Activated naive CD4-positive, alpha-beta T cell (primary cell): ENCODE measurements around the gene UBE3D.
"Not testable (repeated sequence)": the region's sequence is repeated elsewhere in the genome, so short reads cannot be mapped to it uniquely, and the experiment has no call there.

Source experiments
- DNase-seq, 4 experiments: peaks; one replicate each; lab custom pipeline; 2025; lab: John Stamatoyannopoulos, UW

Gene UBE3D

DNA sequence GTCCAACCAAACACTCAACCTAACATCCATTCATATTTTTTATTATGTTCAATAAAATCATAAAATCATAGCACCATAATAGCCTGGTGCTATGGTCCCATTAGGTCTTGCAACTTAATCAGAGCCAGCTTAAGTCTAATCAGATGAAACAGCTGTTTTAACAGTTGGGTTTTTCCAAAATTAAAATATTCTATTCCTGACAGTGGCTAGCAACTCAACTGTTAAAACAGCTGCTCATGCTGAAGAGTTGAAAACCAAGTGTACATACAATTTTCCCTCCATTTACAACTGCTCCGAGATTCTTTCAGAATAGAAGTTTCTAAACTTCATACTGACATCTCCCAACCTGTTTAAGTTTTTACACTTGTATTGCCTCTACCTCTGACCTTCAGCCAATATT lies 89.5 kb downstream of the UBE3D start:
- no peak for DNase-seq

DNA sequence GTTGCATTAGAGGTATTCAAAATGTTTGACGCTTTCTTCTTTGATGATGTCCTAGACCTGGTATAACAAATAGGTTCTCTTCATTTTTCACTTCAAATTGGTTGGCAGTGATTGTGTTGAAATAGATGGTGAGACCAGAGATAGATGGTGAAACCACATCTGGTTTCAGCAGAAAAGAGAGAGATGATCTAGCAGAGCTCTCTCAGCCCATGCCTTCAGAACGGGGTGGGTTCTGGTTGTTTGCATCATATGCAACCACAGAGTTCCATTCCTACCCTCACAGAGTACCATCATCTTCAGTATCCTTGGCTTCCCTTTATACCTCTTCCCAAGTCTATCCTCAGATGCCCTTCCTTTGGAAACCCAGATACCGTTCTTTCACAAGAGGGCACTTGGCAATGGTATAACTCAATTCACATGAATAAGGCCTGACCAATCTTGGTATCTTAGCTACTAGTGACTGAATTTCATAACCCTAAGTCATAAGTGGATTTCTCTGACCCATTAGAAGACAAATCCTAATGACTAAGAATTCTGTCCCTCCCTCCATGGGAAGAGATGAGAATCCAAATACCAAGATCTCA lies 93.7 kb downstream of the UBE3D start:
- DNase-seq: no peak

DNA sequence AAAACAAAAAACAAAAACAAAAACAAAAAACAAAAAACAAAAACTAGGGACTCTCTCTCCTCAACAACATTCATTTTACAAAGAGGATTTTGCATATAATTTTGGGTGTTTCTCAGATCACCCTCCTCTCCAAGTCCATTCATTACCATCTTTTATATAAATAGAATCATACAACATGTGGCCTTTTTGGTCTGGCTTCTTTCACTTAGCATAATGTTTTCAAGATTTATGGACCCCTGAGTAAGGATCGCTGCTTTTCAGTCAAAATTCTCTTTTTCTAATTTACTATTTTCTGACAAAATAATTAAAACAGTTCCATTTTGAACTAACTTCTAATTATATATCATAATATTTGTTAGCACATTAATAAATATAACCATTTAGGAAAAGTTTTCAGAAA lies 94.8 kb downstream of the UBE3D start:
- DNase-seq: no peak

DNA sequence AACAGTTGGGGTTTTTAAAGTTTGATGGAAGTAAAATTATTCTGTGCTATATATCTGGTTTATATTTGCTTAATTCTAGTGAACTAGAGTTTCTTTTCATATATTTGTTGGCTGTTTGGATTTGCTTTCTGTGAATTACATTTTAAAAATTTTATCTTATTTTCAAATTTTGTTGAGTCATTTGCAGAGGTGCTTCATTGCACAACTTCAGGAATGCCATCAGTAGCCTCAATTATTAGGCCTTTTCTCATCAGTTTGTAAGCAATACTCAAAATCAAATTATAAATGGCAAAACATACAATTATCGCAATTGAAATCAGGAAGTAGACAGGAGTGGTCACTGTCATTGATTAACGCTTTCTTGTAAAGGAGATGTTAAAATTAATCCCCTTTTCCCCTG lies 96.9 kb downstream of the UBE3D start:
- DNase-seq: no peak

DNA sequence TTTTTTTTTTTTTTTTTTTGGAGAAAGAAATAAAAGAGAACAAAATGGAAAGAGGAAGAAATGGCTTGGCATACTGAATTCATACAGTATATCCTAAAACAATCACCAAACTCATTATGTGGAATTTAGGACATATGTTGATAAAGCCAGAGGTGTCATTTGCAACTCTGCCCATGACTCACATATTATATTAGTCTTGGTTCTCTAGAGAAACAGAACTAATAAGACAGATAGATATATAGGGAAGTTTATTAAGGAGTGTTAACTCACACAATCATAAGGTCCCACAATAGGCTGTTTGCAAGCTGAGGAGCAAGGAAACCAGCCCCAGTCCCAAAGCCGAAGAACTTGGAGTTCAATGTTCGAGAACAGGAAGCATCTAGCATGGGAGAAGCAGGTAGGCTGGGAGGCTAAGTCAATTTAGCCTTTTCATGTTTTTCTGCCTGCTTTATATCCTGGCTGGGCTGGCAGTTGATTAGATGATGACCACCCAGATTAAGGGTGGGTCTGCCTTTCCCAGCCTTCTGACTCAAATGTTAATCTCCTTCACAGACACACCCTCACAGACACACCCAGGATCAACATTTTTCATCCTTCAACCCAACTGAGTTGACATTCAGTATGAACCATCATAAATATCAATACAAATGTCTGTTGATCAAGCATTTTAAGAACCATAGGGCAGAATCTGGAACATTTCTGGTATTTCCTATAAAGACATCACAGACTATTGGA lies 102.3 kb downstream of the UBE3D start:
- no peak for DNase-seq

DNA sequence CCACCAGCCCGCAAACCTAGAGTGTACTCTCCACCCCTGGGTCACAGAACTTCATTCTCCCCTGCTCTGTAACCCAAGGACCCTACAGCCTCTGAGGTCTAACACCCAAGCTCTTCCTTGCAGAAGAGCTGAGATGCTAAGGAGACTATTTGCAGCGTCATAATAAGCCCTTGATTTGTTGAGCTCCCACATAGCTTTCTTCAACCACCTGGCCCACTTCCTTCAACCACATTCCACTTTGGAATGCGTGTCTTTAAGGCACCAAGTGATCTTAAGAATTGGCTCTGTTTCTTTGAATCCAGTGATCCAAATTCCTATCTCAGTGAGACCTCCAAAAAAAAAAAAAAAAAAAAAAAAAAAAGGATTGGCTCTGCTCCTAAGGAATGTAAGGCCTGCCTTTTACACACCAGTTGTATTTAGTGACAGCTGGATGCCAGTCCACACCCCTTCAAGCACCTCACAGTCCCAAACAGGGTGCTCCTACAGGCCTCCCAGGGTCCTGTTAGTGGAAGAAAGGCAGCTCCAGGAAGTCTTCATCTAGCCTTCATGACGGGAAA lies 106.2 kb downstream of the UBE3D start:
- no peak for DNase-seq

DNA sequence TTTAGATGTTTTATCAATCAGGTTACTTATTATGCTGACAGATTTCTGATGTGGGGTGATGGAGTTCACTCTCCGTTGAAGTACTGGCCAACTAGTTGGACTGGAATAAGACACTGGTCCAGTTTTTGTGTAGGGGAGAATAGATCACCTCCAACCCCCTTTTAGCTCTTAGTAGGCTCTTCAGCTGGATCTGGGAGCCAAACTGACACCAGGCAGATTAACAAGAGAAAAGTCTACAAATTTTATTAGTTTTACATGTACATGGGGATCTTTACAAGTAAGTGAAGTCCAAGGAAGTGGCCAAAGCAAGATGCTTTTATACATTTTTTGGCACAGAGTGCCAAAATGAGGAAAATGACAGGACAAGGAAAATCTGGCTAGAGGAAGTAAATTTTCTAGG lies 107.1 kb downstream of the UBE3D start:
- DNase-seq: no peak

DNA sequence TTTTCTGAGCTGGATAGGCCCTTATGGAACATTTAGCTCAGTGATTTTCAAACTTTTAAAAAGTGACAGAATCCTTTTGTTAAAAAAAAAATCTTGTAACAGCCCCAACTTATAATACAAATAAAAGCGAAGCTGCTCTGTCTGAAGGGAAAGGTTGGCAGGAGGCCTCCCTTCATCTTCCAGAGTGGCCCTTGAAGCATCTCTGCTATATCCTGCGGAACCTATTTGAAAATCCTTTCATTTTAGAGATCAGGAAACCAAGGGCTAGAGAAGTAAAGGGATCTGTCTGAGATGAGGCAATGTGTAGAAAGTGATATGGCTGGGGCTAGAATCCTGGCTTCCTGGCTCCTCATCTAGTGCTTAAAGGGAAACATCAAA lies 107.8 kb downstream of the UBE3D start:
- no peak for DNase-seq

DNA sequence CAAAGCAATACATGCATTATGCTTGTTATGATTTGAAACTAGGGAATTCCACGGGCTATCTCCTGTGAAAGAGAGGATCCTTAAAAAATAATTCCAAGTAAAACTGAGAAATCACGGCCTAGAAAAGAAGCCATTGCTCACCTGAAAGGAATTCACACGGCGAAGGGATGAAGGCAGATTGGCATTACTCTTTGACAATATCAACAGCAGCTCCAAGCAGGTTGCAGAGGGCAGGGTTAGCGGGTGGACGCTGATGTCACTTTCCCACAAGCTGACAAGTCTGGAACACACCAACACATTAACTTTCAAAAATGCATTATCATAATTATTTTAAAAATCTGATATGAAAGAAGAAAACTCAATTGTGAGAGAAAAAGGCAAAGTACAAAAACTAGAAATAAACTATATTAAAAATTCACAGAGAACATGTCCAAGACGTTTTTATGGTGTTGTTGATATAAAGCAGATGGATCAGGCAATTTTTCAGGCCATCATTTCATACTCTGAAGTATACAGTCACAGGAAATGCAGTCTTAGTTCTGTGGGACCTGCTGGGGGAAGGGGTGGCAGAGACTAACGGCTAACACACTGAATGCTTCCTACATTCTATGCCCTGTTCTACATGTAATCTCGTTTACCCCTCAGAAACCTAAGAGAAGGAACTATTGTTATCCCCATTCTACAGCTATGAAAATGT lies 108.3 kb downstream of the UBE3D start:
- DNase-seq: no peak

DNA sequence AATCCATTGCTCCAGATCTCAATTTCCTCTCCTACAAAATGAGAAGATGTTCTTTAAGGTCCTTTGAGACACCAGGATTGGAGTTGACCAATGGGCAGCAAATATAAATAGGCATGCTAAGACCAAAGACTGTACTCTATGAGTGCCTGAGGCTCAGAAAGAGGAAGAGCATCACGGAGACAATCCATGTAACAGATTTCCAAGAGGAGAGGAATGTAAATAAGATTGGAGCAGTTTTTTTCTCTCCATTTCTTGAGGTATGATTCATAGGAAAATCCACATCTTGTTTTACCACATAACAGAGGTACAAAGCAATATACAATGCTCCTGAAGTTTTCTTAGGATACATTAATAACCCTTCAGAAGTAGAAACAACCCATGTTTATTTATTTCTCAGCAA lies 109.8 kb downstream of the UBE3D start:
- DNase-seq: no peak

DNA sequence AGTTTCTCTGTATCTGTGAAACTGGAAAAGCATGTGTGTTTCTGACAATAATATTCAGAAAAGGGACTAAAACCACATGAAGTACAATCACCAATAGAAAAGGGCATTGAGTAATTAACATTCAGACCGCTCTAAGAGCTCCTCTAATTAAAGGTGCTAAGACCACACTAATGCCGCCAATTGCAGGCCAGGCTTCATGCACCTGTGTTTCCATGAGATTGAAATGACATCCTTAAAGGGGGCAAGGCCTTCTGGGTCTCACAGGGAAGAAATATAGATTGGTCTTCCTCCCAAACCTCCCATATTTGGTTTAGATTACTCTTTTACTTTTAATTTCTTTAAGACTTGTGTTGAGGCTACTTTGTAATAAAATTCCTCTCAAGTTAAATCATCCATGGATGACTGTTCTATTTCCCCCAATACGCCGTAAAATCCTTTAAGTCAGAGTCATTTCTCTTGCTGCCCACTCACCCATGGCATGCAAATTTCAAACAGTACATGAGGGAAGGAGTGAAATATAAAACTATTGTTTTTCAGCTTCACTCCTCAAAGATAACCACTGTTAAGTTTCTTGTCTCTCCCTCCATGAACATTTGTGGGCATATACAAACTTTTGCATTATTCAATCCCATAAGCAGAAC lies 110.6 kb downstream of the UBE3D start:
- DNase-seq: no peak

DNA sequence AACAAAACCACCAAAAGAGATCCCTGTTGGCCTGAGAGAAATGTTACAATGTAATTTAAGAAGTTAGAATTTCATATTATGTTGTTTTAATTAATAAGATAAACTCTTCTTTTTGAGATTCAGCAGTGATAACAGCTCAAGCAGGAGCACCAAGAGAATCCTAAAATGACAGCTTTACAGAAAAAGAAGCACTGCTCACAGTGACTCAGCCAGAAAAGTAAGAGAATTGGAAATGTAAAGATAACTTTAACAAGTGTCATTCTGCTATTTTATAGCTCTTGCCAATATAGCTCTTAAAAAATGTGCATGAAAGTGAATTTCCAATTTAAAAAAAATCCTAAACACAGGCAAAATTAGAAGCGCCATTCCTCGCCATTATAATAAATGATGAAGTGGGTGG lies 111.3 kb downstream of the UBE3D start:
- no peak for DNase-seq

DNA sequence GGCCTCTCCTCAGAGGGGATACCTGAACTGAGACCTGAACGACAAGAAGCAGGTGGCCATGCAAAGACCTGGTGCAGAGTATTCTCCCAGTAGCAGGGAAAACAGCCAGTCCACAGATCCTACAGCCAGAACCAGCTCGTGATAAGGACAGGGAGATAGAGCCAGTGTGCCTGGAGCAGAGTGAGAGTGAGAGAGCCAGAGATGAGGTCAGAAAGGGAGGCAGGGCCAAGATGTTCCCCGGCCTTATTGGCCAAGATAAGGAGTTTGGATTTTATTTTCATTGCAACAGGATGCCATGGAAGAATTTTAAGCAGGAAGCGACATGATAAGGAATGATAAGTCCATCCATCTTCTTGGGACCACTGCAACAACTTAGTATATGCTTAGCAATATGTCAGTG lies 111.8 kb downstream of the UBE3D start:
- no peak for DNase-seq

DNA sequence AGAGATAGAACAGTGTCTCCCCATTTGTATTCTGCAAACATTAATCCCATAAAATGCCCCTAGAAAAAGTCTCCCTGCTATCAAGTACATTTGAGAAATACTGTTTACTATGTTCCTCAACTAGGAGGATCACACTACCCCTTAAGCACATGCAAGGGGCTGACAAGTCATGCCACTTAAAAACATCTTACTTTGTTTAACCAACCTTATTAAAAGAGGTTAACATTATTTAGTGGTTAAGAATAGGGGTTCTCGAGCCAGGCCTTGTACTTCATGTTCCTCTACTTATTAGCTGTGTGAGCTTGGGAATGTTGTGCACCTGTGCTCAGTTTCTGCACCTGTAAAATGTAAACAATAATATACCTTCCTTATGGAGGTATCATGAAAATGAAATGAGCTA lies 113.7 kb downstream of the UBE3D start:
- DNase-seq: no peak

DNA sequence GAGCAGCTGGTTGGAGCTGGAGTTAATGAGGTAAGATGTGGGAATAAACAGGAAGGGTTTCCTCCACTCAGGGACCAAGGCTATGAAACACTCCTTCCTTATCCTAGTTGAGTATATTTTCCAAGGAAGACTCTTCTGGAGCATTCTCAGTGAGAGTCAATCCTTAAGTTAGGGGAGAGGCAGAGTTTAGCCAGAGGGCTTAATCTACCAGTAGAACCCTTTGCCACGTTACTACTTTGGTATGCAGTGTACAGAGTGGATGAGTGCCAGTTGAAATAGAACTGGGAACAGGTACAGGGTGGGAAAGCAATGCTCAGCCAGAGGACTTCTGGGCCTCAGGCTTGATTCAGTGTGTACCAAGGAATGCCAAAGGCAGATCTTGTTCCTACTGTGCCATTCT lies 114.3 kb downstream of the UBE3D start:
- no peak for DNase-seq

DNA sequence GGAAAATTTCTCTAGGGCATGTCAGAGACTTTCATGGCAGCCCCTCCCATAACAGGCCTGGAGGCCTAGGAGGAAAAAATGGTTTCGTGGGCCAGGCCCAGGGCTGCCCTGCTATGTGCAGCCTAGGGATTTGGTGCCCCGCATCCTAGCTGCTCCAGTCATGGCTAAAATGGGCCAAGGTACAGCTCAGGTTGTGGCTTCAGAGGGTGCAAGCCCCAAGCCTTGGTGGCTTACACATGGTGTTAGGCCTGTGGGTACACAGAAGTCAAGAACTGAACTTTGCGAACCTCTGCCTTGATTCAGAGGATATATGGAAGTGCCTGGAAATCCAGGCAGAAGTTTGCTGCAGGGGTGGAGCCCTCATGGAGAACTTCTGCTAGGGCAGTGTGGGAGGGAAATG lies 134.7 kb downstream of the UBE3D start:
- not testable (repeated sequence) for DNase-seq

DNA sequence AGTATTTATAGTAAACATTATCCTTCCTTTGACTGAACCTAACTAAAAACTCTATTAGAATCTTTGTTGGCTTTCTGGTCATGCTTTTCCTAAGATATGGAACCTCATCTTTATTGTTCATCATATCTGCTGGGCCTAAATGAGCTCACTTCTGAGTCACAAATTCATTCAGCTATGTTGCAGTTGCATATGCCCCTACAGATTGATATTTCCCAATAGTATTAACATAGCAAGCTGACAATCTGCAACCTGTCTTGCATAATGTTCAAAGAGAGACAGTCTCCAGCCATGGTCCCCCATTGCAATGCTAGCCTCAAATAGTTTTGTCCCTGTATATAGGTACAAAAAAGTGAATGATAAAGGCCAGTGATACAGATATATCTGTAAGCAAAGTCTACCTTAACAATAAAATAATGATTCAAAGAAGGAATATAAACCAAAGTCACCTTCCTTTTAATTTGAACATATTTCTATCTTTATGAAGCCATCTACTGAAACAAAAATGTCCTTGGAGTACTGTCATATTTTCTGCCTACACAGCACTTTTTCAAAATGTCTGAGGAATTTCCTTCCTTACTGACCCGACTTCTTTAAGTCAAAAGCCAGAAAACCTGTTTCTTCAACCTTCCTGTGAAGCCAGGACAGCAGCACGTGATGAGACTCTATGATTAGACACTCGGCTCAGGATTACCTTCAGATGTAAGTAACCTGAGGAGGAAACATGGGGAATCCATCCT lies 140.7 kb downstream of the UBE3D start:
- DNase-seq: no peak

DNA sequence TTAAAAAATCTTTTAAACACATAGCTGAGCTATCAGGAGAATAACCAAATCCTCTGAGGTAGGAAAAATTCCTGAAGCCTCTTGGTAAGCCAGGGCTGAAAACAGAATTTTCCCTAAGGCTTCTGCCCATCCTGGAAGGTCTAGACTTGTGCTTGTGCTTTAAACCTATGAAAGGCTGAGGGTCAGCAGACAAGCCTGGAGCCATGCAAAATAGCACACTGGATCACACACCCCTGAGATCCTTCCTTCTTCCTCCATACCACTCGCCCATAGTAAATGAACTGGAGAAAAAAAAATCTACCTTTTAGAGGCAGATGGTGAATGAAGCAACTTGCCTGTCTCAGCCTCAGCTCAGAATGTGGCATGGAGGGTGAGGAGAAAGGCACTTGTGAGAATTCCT lies 144.4 kb downstream of the UBE3D start:
- no peak for DNase-seq

DNA sequence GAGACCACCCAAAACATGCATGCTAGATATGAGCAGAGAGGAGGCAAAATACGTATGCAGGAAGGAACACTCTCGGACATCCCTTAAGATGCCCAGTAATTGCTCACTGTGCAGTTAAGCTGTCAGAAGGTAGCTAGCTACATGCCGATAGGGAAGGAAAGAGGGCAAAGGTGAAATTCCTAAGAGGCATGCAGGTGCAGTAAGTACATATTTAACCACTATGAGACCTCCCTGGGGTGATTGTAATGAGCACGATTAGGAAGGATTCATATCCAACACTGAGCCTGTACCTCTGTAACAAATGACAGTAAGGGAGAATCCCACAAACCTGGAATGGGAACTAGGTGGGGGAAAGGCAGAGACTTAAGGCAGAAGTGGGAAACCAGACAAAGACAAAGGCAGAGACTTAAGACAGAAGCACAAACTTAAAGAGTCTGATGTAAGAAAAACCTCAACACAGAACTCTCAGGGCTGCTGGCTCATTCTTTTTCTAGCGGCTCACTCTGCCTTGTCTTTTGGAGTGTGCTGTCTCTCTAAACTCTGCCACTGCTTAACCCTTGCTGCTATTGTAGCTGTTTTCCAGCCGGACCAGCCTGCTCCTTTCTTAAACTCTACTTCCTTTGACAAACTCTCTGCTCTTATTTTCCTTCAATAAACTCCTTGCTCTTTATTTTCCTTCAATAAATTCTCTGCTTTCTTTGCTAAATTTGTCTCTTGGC lies 148.1 kb downstream of the UBE3D start:
- no peak for DNase-seq

DNA sequence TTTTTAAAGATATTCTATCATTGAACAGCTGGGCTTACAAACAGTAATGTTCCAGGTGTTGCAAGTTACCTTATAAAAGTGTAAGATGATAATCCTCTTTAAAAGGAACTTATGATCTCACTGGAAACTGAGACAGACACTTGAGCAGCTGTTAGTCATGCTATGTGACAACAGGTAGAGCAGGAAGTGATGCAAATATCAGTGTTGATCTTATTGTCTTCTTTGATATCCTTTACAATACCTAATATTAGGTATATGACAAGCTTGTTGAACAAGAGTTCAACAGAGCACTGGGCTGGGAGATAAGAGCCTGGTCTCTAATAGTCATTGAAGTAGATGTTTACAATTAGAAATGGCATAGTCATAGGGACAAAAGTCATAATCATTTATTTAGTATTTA lies 150.0 kb downstream of the UBE3D start:
- DNase-seq: no peak

DNA sequence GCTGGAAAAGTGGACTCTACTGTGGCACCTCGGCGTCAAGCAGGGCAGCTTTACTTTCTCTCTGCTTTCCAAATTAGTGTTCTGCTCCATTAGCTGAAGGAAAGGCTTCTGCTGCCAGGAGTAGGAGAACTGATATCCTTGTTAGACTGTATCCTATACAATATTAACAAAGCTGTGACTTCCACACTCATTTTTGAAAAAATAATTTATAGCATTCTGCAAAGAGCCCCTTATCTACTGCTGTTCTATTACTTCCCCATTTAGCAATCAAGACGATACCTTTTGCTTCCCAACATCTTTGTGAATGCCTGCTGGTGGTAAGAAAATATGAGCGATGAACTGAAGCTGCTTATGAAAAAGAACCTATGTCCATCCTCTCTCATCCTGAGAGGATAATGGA lies 151.1 kb downstream of the UBE3D start:
- DNase-seq: no peak
